Esophagus muscularis mucosa (tissue), 4 donors: ENCODE data around the gene ZNF532. TPM values are rescaled to one million over a fixed set of nuclear protein-coding genes. Genes with fewer than 3 reads are reported as not detected.

Source experiments
- DNase-seq: peaks from one replicate; pipeline ENCODE4 v3.0.0-alpha.2; 2017; ENCODE audit errors: extremely low spot score
- H3K27ac ChIP-seq, 4 donors: fragments of 200-600 bp; sonication (generic); replicated peaks in 1 of 4; 1 replicate in 3 of 4; 2 replicates in 1 of 4; pipeline ENCODE4 v1.5.1; 2016 to 2019; ENCODE audit warnings: mild to moderate bottlenecking in 1 of 4
- H3K27me3 ChIP-seq, 4 donors: fragments of 200-600 bp; sonication (generic); one replicate each; pipeline versions ENCODE4 v1.5.1 to v1.6.0; 2016 to 2019
- H3K36me3 ChIP-seq, 4 donors: fragments of 200-600 bp; sonication (generic); one replicate each; pipeline ENCODE4 v1.5.1; 2016 to 2019
- H3K4me1 ChIP-seq, 4 donors: fragments of 200-600 bp; sonication (generic); one replicate each; pipeline ENCODE4 v1.5.1; 2016 to 2019
- H3K4me3 ChIP-seq, 4 donors: fragments of 200-600 bp; sonication (generic); 1 replicate in 2 of 4; 2 replicates in 2 of 4; pipeline ENCODE4 v1.5.1; 2016 to 2019; ENCODE audit warnings: mild to moderate bottlenecking in 4 of 4, moderate library complexity in 1 of 4
- H3K9me3 ChIP-seq, 4 donors: fragments of 200-600 bp; sonication (generic); 1 replicate in 3 of 4; 2 replicates in 1 of 4; pipeline ENCODE4 v1.5.1; 2016 to 2019
- EP300 ChIP-seq: sonication (generic); formaldehyde crosslinking; IDR thresholded peaks from one replicate; pipeline ENCODE4 v1.6.1; 2017; ENCODE audit warnings: antibody characterized with exemption
- POLR2A ChIP-seq: fragments of 450-650 bp; IDR thresholded peaks from one replicate; pipeline ENCODE4 v1.6.1; 2017; ENCODE audit warnings: antibody characterized with exemption, moderate library complexity, mild to moderate bottlenecking, low read depth
- POLR2AphosphoS5 ChIP-seq, 2 donors: sonication (generic); formaldehyde crosslinking; IDR thresholded peaks; one replicate each; pipeline ENCODE4 v1.6.1; 2017; ENCODE audit warnings: antibody characterized with exemption in 2 of 2
- WGBS: methylation state at CpG from one replicate; pipeline ENCODE4 v1.1.5; 2018; 5-methylcytosine and 5-hydroxymethylcytosine counted together
- intact Hi-C: fragments of 100-400 bp; cut with DNase I; formaldehyde crosslinking; loops from one replicate; pipeline ENCODE4 v1.15.1; 2023
- total RNA-seq, 4 donors: library from RNA; depleted of rRNA; stranded (reverse); fragments of >200 nt; gene quantifications; one replicate each; pipeline versions ENCODE4 v1.1.0 to v1.2.1, GENCODE V29; 2016
- TF ChIP-seq, protein P1 (sequence below), 3 experiments: fragments of 200-600 bp in 2 of 3; fragments of 450-650 bp in 1 of 3; sonication (generic) in 2 of 3; IDR thresholded peaks; one replicate each; pipeline ENCODE4 v1.5.1; 2017 to 2019; ENCODE audit warnings: antibody characterized with exemption in 3 of 3, mild to moderate bottlenecking in 2 of 3, moderate library complexity in 1 of 3

The ZNF532 gene
- total RNA-seq, 4 donors from 2014 or later: 62.3 to 121 (median 64.7) TPM

DNA sequence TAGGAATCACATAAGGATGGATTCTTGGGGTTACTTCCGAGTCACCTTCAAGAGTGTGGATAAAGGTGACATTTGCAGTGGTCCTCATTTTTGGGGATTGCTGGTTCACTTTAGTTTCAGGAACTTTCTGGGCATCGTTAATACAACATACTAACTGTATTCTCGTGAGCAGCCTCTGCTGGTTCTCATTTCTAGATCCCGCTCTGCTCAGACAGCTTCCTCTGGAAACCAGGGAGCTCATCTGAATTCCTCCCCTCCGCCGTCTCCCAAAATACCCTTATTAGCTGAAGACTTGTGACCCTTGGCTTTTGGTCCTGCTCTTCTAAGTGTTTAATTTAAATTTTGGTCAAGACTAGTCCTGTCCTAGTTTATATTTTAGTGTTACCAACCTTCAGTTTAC is 64.5 kb downstream of the ZNF532 start:
- Histone ChIP-seq H3K9me3 (peaks cover 0 to 6% (median 0%) of the 10 kb centered on the region in 4 donors), H3K4me1 (peaks cover 20 to 42% (median 31%) of the 10 kb centered on the region in 4 donors), H3K27ac (no peak overlapping the region), H3K36me3 (peaks cover 0 to 6% (median 0%) of the 10 kb centered on the region in 4 donors), H3K27me3 (no peaks in the 10 kb centered on the region), H3K4me3 (no peak overlapping the region)
- WGBS: 82% methylated on average over 6 of the region's 6 CpGs
- TF ChIP-seq POLR2A: no peak
- TF ChIP-seq, protein P1, sequence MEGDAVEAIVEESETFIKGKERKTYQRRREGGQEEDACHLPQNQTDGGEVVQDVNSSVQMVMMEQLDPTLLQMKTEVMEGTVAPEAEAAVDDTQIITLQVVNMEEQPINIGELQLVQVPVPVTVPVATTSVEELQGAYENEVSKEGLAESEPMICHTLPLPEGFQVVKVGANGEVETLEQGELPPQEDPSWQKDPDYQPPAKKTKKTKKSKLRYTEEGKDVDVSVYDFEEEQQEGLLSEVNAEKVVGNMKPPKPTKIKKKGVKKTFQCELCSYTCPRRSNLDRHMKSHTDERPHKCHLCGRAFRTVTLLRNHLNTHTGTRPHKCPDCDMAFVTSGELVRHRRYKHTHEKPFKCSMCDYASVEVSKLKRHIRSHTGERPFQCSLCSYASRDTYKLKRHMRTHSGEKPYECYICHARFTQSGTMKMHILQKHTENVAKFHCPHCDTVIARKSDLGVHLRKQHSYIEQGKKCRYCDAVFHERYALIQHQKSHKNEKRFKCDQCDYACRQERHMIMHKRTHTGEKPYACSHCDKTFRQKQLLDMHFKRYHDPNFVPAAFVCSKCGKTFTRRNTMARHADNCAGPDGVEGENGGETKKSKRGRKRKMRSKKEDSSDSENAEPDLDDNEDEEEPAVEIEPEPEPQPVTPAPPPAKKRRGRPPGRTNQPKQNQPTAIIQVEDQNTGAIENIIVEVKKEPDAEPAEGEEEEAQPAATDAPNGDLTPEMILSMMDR (IDR thresholded peaks at IDR 0.05): no peak
- TF ChIP-seq POLR2AphosphoS5 (IDR thresholded peaks at IDR 0.05): no peak
- TF ChIP-seq EP300: no peak
- no peak for DNase-seq
- intact Hi-C loops: no loop called here

DNA sequence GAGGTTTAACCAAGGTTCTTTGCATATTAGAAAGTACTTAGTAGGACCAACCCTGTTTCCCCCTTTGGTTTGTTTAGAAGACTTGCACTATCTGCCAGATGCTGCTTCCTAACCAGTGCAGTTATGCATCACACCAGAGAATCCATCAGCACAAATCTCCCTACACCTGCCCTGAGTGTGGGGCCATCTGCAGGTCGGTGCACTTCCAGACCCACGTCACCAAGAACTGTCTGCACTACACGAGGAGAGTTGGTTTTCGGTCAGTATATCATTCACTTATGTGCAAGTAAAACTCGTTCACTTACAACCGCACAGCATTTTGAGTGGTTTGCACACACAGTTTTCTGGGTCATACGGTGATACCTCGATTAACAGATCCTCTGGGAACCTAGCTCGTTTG is 69.7 kb downstream of the ZNF532 start:
- intact Hi-C loops: no loop called here
- Histone ChIP-seq H3K4me1 (peaks cover 14 to 42% (median 32%) of the 10 kb centered on the region in 4 donors), H3K36me3 (peaks cover 0 to 22% (median 8%) of the 10 kb centered on the region in 4 donors), H3K9me3 (no peaks in the 10 kb centered on the region), H3K27ac (no peak overlapping the region), H3K27me3 (no peaks in the 10 kb centered on the region), H3K4me3 (no peak overlapping the region)
- 90% methylated on average over 9 of the region's 9 CpGs for WGBS
- TF ChIP-seq, protein P1 (IDR thresholded peaks at IDR 0.05): no peak
- TF ChIP-seq POLR2AphosphoS5 (IDR thresholded peaks at IDR 0.05) (no peak), EP300 (no peak), POLR2A (no peak)
- DNase-seq: no peak

DNA sequence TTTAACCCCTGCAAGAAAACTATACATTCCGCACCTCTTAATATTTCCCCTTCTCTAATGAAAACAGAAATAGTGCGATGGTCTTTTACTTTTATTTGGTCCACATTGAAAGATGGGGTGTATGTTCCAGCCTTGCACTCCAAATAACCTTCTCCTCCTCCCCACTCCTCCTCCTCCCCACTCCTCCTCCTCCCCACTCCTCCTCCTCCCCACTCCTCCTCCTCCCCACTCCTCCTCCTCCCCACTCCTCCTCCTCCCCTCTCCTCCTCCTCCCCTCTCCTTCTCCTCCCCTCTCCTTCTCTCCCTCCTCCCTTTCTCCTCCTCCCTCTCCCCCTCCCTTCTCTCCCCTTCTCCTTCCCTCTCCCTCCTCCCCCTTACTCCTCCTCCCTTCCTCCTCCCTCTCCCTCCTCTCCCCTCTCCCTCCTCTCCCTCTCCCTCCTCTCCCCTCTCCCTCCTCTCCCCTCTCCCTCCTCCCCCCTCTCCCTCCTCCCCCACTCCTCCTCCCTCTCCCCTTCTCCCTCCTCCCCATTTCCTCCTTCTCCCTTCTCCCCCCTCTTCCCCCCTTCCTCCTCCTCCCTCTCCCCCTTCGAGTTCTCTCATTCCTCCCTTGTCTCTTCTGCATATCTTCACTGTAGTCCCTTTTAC is 70.4 kb downstream of the ZNF532 start:
- Histone ChIP-seq H3K4me3 (no peak overlapping the region), H3K27me3 (no peaks in the 10 kb centered on the region), H3K36me3 (peaks cover 0 to 29% (median 13%) of the 10 kb centered on the region in 4 donors), H3K27ac (no peak overlapping the region), H3K9me3 (no peaks in the 10 kb centered on the region), H3K4me1 (peaks cover 14 to 35% (median 25%) of the 10 kb centered on the region in 4 donors)
- no peak for DNase-seq
- intact Hi-C loops: no loop called here
- WGBS: 86% methylated on average over 3 of the region's 3 CpGs
- TF ChIP-seq POLR2A (no peak), EP300 (no peak)

DNA sequence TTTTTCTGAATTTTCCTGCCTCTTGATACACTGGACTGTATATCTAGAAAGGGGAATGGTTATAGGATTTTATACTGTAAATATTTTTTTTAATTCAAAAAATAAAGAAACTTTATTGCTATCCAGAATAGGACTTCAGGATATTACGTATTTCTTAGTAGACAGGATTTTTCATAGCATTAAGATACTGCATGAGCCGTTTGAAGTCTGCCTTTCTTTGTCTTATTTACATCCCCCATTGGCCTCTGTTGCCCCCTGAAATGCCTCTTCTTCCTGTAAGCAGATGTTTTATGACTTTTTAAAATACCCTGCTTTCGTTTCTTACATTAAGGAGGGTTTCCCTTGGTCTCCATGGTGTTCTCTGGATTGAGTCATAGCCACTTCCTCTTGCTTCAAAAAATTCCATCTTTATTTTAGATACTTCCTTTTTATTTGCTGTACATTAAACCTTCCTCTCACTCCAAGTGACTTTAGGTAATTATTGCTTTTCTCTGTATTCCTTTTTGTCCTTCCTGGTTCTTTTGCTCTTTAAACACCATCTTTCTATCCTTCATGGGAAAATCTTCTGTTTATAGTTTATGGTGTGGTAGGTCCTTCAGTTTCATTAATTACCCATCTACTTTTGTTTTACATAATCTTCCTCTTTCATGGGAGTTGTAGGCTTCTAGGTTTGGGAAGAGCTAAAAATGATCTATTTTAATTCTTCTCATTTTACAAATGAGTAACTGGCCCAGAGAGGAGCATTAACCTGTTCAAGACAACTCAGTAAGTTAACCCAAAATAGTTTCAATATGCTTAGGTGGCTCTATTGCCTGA is 72.6 kb downstream of the ZNF532 start:
- H3K27me3 ChIP-seq: no peaks in the 10 kb centered on the region
- H3K27ac ChIP-seq: peak overlapping the region in 1 of 4 donors; percentile 12
- peaks cover 14 to 27% (median 22%) of the 10 kb centered on the region in 4 donors for H3K4me1 ChIP-seq
- intact Hi-C loops: no loop called here
- peaks cover 5 to 45% (median 25%) of the 10 kb centered on the region in 4 donors for H3K36me3 ChIP-seq
- no peak for TF ChIP-seq EP300
- TF ChIP-seq POLR2A: no peak
- TF ChIP-seq, protein P1 (IDR thresholded peaks at IDR 0.05): no peak
- TF ChIP-seq POLR2AphosphoS5 (IDR thresholded peaks at IDR 0.05): no peak
- H3K4me3 ChIP-seq: no peak overlapping the region
- 65% methylated on average over 3 of the region's 3 CpGs for WGBS
- no peak for DNase-seq
- no peaks in the 10 kb centered on the region for H3K9me3 ChIP-seq

DNA sequence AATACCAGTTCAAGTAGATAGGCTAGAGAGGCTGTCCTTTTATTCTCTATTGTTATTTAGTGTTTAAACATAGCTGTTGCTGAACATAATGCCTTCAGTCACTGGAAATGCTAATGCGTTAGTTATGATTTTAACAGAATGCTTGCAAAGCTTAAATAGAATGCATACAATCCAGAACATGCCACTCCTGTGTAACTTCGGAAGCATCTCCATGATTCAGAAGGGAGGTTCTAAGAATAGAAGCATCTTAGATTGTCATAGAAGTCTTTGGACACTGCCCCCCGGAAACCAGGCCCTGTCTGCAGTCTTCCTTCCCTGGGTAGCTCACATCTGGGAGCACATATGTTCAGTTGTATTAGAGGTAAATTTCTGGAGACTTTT is 73.2 kb downstream of the ZNF532 start:
- peak overlapping the region in 1 of 4 donors; percentile 12 for H3K27ac ChIP-seq
- WGBS: 64% methylated on average over 3 of the region's 3 CpGs
- intact Hi-C loops: no loop called here

More for the DNA sequence above, 73.2 kb downstream of the ZNF532 start:
- H3K36me3 ChIP-seq: peaks cover 5 to 45% (median 25%) of the 10 kb centered on the region in 4 donors
- DNase-seq: no peak
- TF ChIP-seq POLR2AphosphoS5 (IDR thresholded peaks at IDR 0.05): no peak
- TF ChIP-seq POLR2A: no peak
- TF ChIP-seq EP300: no peak
- TF ChIP-seq, protein P1 (IDR thresholded peaks at IDR 0.05): no peak
- no peaks in the 10 kb centered on the region for H3K27me3 ChIP-seq
- H3K4me3 ChIP-seq: no peak overlapping the region
- H3K4me1 ChIP-seq: peaks cover 14 to 30% (median 28%) of the 10 kb centered on the region in 4 donors
- H3K9me3 ChIP-seq: no peaks in the 10 kb centered on the region
